Endothelial cell of umbilical vein (primary cell): ENCODE results near the gene TMEM54. TPM values are rescaled to one million over a fixed set of nuclear protein-coding genes. Genes with fewer than 3 reads are reported as not detected.

ENCODE experiments used
- BruUV-seq: library from RNA; stranded (reverse); fragments of 400-500 nt; replicated peaks from 2 replicates; lab custom pipeline; 2021; lab: Mats Ljungman, UMichigan
- CTCF ChIA-PET: fragments of 300-600, 350-600 bp; sonication (Branson Sonifier 250); formaldehyde crosslinking; loops from one replicate; lab custom pipeline; 2021; ENCODE audit warnings: antibody characterized with exemption, inconsistent platforms; lab: Charles Lee
- POLR2A ChIA-PET: fragments of 300-600, 350-600 bp; sonication (Branson Sonifier 250); formaldehyde crosslinking; loops from one replicate; lab custom pipeline; 2021; ENCODE audit warnings: antibody characterized with exemption, inconsistent platforms; lab: Charles Lee
- DNase-seq: peaks from one replicate; pipeline ENCODE4 v3.0.0-alpha.2; 2011; ENCODE audit warnings: low read depth, low spot score
- FAIRE-seq: peaks from 2 replicates; lab custom pipeline; 2011; peaks lifted over from hg19 to GRCh38; lab: Jason Lieb, UNC
- H2AFZ ChIP-seq: 2 replicates; pipeline ENCODE4 v1.6.0; 2012; ENCODE audit warnings: low read depth, low read length, control low read depth, inconsistent platforms
- H3K27ac ChIP-seq: 2 replicates; pipeline ENCODE4 v1.5.1; 2011; ENCODE audit warnings: low read depth, mild to moderate bottlenecking, control low read depth, low read length, moderate library complexity; ENCODE audit not compliant: insufficient read depth
- H3K27me3 ChIP-seq, 2 experiments: 2 replicates each; pipeline versions ENCODE4 v1.6.0 to v1.6.1; 2011; ENCODE audit warnings: low read length in 2 of 2, mixed read lengths in 1 of 2; ENCODE audit not compliant: control insufficient read depth in 2 of 2, insufficient read depth in 2 of 2
- H3K36me3 ChIP-seq, 2 experiments: 2 replicates in 1 of 2; 3 replicates in 1 of 2; pipeline ENCODE4 v1.5.1; 2011; ENCODE audit warnings: low read length in 2 of 2, mild to moderate bottlenecking in 1 of 2, moderate library complexity in 1 of 2; ENCODE audit not compliant: control insufficient read depth in 2 of 2, insufficient read depth in 2 of 2; ENCODE audit errors: extremely low read depth in 1 of 2
- H3K4me1 ChIP-seq: 3 replicates; pipeline ENCODE4 v1.5.1; 2011; ENCODE audit warnings: mild to moderate bottlenecking, low read length; ENCODE audit not compliant: control insufficient read depth, insufficient read depth; ENCODE audit errors: extremely low read depth
- H3K4me2 ChIP-seq: 2 replicates; pipeline ENCODE4 v1.6.1; 2011; ENCODE audit warnings: low read length, control low read depth, mixed read lengths; ENCODE audit not compliant: insufficient read depth
- H3K4me3 ChIP-seq, 3 experiments: fragments of 200-600 bp in 1 of 3; sonication (generic), shearing (Covaris generic) in 1 of 3; replicated peaks in 1 of 3; 2 replicates each; pipeline ENCODE4 v1.5.1; 2011 to 2016; ENCODE audit warnings: control low read depth in 3 of 3, low read length in 3 of 3, mild to moderate bottlenecking in 2 of 3, inconsistent platforms in 1 of 3, low read depth in 1 of 3, moderate library complexity in 1 of 3; ENCODE audit not compliant: insufficient read depth in 1 of 3
- H3K79me2 ChIP-seq: 2 replicates; pipeline ENCODE4 v1.6.0; 2012; ENCODE audit warnings: low read length, inconsistent platforms; ENCODE audit not compliant: control insufficient read depth, insufficient read depth
- H3K9ac ChIP-seq: replicated peaks from 2 replicates; pipeline ENCODE3; 2011; ENCODE audit warnings: low read length, control low read depth; ENCODE audit not compliant: insufficient read depth; ENCODE audit errors: extremely low read depth
- H3K9me1 ChIP-seq: replicated peaks from 3 replicates; pipeline ENCODE4 v1.6.0; 2011; ENCODE audit warnings: mild to moderate bottlenecking, low read length; ENCODE audit not compliant: control insufficient read depth, insufficient read depth; ENCODE audit errors: extremely low read depth
- H3K9me3 ChIP-seq: replicated peaks from 2 replicates; pipeline ENCODE4 v1.5.1; 2012; ENCODE audit warnings: low read length, inconsistent platforms; ENCODE audit not compliant: control insufficient read depth, insufficient read depth
- H4K20me1 ChIP-seq: replicated peaks from 2 replicates; pipeline ENCODE3; 2011; ENCODE audit warnings: mild to moderate bottlenecking, low read length; ENCODE audit not compliant: control insufficient read depth, insufficient read depth; ENCODE audit errors: extremely low read depth
- CTCF ChIP-seq, 2 donors: IDR thresholded peaks; 1 replicate in 1 of 2; 2 replicates in 1 of 2; pipeline ENCODE4 v1.5.1; 2011; ENCODE audit warnings: low read length in 2 of 2, mild to moderate bottlenecking in 2 of 2, moderate library complexity in 2 of 2, control low read depth in 1 of 2, inconsistent platforms in 1 of 2, low read depth in 1 of 2; ENCODE audit not compliant: insufficient read depth in 1 of 2; ENCODE audit errors: extremely low read depth in 1 of 2
- EZH2 ChIP-seq: IDR thresholded peaks from 2 replicates; pipeline ENCODE4 v1.6.1; 2012; ENCODE audit warnings: borderline replicate concordance, low read depth, mild to moderate bottlenecking, moderate library complexity, low read length, inconsistent platforms; ENCODE audit not compliant: severe bottlenecking
- FOS ChIP-seq: IDR thresholded peaks from 2 replicates; pipeline ENCODE4 v1.6.1; 2011; ENCODE audit warnings: mild to moderate bottlenecking, low read length, moderate library complexity, borderline replicate concordance; ENCODE audit not compliant: insufficient read depth
- MYC ChIP-seq: IDR thresholded peaks from one replicate; pipeline ENCODE4 v1.6.1; 2011; ENCODE audit warnings: mild to moderate bottlenecking, low read depth, low read length
- POLR2AphosphoS5 ChIP-seq: IDR thresholded peaks from 2 replicates; pipeline ENCODE4 v1.6.1; 2012; ENCODE audit warnings: low read depth, mild to moderate bottlenecking, control low read depth, low read length, moderate library complexity; ENCODE audit not compliant: insufficient read depth
- dilution Hi-C: fragments of 300-500 bp; cut with MboI; formaldehyde crosslinking; loops from one replicate; pipeline ENCODE4 v1.15.0; 2019; ENCODE audit warnings: low sequenced_read_pairs; ENCODE audit not compliant: extremely low pct_ligation_motif_present
- intact Hi-C: fragments of 100-400 bp; cut with micrococcal nuclease; formaldehyde crosslinking; loops from one replicate; pipeline ENCODE4 v1.10.0; 2022
- polyA plus RNA-seq, 4 experiments: library from polyadenylated mRNA; depleted of rRNA in 3 of 4; stranded (reverse) in 3 of 4; unstranded in 1 of 4; fragments of >200 nt; gene quantifications; 2 replicates each; pipeline versions ENCODE4 v1.2.1 to v1.2.3, GENCODE V29; 2011 to 2012; ENCODE audit warnings: missing spikeins in 1 of 4
- total RNA-seq: library from RNA; stranded (reverse); gene quantifications from 2 replicates; pipeline ENCODE4 v1.2.3, GENCODE V29; 2021

The TMEM54 gene
- total and polyA plus RNA-seq, 2 donors (not counting 3 experiments of a cell fraction or from before 2014, with no cell fraction given) = 23.6 to 77.2 TPM

GRCh38 chr1:32886004-32886827 lies 15.0 kb downstream of the TMEM54 start, which contains the start of gene HPCA:
Gene HPCA, plus strand, starts transcription at chr1:32886491. Its CDS starts 2,408 bp downstream, at chr1:32888899.
- DNase-seq (peak; percentile 46), FAIRE-seq (peak; percentile 53)
- no peaks in the 10 kb centered on the region for H3K9me1 ChIP-seq
- POLR2A ChIA-PET = no interaction called here
- TF ChIP-seq EZH2 (peak; percentile 64), FOS (no peak), MYC (no peak), CTCF (IDR thresholded peaks at IDR 0.05; ENCODE audit: extremely low read depth in 1 of 2, insufficient read depth in 1 of 2, low read depth in 1 of 2, low read length in 2 of 2) (peak; percentile 80 to 94), POLR2AphosphoS5 (peak; percentile 41)
- H3K9me3 ChIP-seq = no peaks in the 10 kb centered on the region
- no peak within 1 kb of the TSS for H2AFZ ChIP-seq
- H3K27me3 ChIP-seq = peaks cover 17 to 19% of the 10 kb centered on the region in 2 experiments
- no peak within 1 kb of the TSS for H3K9ac ChIP-seq
- no peaks in the 10 kb centered on the region for H3K4me1 ChIP-seq
- no peaks in the 10 kb centered on the region for H4K20me1 ChIP-seq
- CTCF ChIA-PET = interaction anchor here (0.5 to 3.3 kb wide), 14 partner anchors 8 to 1963 kb away, joined by 3 to 20 read pairs (median 3); no protein-coding TSS in a partner anchor
- dilution Hi-C loops (no loop called here), intact Hi-C loops (no loop called here)
- peak within 1 kb of the TSS in 1 of 3 experiments; percentile 7 for H3K4me3 ChIP-seq
- no peaks in the 10 kb centered on the region for H3K36me3 ChIP-seq
- H3K79me2 ChIP-seq = no peaks in the 10 kb centered on the region
- BruUV-seq = no TSS peak
- H3K27ac ChIP-seq = no peak within 1 kb of the TSS
- no peak within 1 kb of the TSS for H3K4me2 ChIP-seq
